Coronary artery (tissue), 2 donors: ENCODE measurements around the gene CCNA2.
A peak's percentile ranks its signal among the peaks of the same experiment; 100 is the strongest.

ENCODE experiments used
- DNase-seq: peaks from one replicate; pipeline ENCODE4 v3.0.0-alpha.2; 2017; ENCODE audit warnings: low spot score
- H3K27ac ChIP-seq, 2 donors: fragments of 200-600 bp; sonication (generic); one replicate each; pipeline ENCODE4 v1.5.1; 2016 to 2019
- H3K4me3 ChIP-seq: fragments of 200-600 bp; sonication (generic); 2 replicates; pipeline ENCODE4 v1.5.1; 2016; ENCODE audit warnings: mild to moderate bottlenecking, moderate library complexity
- TF ChIP-seq, protein P1 (sequence below): fragments of 200-600 bp; sonication (generic); IDR thresholded peaks from one replicate; pipeline ENCODE4 v1.5.1; 2019; ENCODE audit warnings: antibody characterized with exemption

Gene CCNA2

DNA sequence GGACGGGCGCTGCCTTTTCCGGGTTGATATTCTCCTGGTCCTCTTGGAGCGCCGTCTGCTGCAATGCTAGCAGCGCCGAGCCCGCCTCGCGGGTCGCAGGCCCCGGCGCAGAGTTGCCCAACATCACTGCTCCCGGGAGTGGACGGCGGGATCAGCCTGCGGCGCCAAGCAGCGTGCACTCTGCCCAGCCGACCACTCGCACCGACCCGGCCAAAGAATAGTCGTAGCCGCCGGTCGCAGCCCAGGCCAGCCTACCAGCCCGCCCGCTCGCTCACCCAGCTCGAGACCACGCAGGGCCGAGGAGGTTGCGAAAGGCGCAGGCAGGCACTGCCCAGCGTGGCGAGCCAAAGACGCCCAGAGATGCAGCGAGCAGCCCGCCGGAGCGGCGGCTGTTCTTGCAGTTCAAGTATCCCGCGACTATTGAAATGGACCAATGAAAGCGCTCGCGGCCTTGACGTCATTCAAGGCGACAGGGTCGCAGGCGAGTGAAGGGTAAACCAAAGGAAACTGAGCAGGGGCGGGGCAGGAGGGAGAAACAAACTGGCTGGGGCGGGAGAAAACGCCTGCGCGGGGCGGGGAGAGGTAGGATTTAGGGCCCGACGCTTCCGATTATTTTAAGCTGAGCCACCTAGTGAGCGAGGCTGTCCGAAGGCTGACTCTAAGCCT, at the start of gene CCNA2:
CCNA2 (minus strand) TSS at position 379 of the 666 bp plus-strand sequence; CDS start at position 124, 255 bp downstream.
- TF ChIP-seq, protein P1, sequence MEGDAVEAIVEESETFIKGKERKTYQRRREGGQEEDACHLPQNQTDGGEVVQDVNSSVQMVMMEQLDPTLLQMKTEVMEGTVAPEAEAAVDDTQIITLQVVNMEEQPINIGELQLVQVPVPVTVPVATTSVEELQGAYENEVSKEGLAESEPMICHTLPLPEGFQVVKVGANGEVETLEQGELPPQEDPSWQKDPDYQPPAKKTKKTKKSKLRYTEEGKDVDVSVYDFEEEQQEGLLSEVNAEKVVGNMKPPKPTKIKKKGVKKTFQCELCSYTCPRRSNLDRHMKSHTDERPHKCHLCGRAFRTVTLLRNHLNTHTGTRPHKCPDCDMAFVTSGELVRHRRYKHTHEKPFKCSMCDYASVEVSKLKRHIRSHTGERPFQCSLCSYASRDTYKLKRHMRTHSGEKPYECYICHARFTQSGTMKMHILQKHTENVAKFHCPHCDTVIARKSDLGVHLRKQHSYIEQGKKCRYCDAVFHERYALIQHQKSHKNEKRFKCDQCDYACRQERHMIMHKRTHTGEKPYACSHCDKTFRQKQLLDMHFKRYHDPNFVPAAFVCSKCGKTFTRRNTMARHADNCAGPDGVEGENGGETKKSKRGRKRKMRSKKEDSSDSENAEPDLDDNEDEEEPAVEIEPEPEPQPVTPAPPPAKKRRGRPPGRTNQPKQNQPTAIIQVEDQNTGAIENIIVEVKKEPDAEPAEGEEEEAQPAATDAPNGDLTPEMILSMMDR: no peak
- peak; percentile 96 for DNase-seq
- peak within 1 kb of the TSS; percentile 73 for H3K4me3 ChIP-seq
- peak within 1 kb of the TSS; percentile 68 to 77 for H3K27ac ChIP-seq

DNA sequence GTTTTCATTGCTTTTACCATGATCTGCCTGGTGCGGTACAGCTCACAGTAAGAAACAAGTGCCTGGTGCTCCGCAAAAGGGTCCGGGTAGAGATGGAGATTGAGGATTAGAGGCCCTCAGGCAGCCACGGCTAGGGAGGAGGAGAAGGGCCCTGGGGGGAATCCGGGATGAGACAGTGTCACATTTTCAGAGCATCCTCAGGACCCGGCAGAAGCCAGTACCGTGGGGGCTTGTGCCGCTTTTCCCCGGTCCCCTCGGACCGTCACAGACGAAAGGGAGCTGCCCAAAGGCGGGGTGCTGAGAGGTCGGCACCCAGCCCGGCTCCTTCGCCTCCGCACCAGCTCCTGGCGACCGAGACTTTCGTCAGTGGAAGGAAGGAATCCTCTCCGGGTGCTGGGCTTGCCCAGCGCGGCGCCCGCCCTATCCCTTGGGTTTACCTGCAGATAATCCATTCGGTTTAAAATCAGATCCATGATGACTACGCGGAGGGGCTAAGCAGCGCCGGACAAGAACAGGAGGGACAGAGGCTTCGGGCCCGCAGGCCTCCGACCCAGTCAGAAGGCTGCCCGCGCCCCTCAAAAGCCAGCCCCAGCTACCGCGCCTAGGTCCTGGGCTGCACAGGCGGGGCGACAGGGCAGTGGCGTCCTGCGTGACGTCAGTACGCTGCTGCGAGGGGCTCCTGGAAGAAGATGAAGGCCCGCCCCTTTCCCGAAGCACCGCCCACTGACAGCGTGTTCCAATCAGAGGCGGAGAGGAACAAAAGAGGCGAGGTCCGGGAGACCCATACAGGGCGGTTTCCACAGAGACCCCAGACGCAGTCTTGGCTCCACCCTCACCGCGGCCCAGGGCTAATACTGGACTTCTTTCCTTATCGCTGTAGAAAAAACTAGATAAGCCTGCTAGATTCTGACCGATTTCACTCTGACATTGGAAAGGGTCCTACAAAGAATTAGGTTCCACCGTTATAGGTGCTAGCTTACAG, 46.4 kb upstream of the CCNA2 start, which contains the start of gene BBS7:
BBS7 (minus strand) TSS at position 634 of the 982 bp plus-strand sequence; CDS start at position 473, 161 bp downstream.
- TF ChIP-seq, protein P1: no peak
- Histone ChIP-seq H3K27ac (peak within 1 kb of the TSS; percentile 94), H3K4me3 (peak within 1 kb of the TSS; percentile 82)
- peak; percentile 98 for DNase-seq

DNA sequence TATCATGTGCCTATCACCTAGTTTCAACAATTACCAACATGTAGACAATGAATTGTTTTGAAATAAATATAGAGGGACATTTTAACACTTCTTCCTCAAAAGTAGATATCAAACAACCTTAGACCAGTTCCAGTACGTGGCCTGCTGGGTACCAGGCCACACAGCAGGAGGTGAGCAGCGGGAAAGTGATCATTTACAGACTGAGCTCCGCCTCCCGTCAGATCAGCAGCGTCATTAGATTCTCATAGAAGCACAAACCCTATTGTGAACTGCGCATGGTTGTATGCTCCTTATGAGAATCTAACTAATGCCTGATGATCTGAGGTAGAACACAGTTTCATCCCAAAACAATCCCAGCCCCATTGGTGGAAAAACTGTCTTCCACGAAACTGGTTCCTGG, 40.1 kb upstream of the CCNA2 start:
- no peak overlapping the region for H3K27ac ChIP-seq
- no peak for DNase-seq
- TF ChIP-seq, protein P1: no peak
- no peak overlapping the region for H3K4me3 ChIP-seq

DNA sequence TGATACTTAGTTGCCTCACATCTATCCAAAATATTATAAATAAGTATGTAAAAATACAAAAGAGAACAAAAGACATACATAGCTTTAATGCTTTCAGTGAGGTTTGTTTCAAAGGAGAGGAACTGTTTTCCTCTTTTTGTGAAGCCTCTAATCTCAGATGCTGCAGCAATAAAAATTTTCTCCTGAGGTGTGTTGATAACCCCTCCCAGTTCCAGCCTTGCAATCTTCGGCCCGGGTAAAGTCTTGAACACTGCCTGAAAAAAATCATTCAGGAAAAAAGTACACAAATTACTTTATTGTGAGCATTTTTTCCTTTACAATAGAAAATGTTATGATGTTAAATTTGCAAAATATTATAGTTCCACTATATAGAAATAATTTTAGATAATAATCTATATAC, 37.7 kb upstream of the CCNA2 start:
- no peak for DNase-seq
- TF ChIP-seq, protein P1: no peak
- Histone ChIP-seq H3K27ac (no peak overlapping the region), H3K4me3 (no peak overlapping the region)

DNA sequence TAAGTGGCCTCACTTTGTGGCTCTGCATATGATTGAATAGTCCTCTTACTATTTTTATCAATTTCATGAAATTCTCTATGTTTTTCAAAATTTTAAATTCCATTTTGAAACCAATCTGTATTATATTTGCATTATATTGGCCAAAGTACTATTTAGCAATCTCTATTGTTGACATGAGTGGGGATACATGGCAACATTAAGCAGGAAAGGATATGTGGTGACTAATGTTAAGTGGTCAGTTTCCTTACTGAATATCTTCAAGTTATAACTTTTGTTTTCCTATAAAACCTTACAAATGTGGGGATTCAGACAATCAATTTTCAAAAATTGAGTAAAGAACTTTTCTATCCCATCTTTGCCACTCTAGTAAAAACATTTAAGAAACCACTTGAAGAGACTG, 36.4 kb upstream of the CCNA2 start:
- no peak overlapping the region for H3K27ac ChIP-seq
- H3K4me3 ChIP-seq: no peak overlapping the region
- DNase-seq: no peak
- TF ChIP-seq, protein P1: no peak

DNA sequence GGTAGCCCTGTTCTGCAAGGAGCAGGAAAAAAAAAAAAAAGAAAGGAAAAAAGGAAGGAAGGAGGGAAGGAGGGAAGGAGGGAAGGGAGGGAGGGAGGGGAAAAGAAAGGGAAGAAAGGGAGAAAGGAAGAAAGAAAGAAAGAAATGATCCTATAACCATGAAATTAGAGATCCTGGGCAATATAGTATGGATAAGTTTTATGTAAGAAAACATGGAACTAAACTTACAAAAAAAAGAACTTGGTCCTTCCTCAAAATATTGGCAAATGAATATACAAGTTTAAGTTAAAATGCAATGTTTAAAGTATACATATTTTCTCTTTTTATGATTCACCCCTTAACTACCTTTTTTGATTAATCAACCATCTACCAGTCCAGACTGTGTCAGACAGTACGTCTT, 27.7 kb upstream of the CCNA2 start:
- DNase-seq: no peak
- H3K4me3 ChIP-seq: no peak overlapping the region
- TF ChIP-seq, protein P1: no peak
- H3K27ac ChIP-seq: no peak overlapping the region
